IMR-90 (cell line): Measurements from ENCODE around the gene RBMS3. TPM values are rescaled to one million over a fixed set of nuclear protein-coding genes. Genes with fewer than 3 reads are reported as not detected.

Experiments used
- ATAC-seq: fragments of 200-7000 bp; cut with Tn5 transposase; 2 replicates; pipeline ENCODE4 v1.9.1; 2020; ENCODE audit warnings: low read depth, mild to moderate bottlenecking, moderate library complexity
- Bru-seq: library from RNA; stranded (reverse); fragments of 400-500 nt; gene quantifications from one replicate; lab custom pipeline; 2021; lab: Mats Ljungman, UMichigan
- BruChase-seq, 2 experiments: library from RNA; stranded (reverse); fragments of 400-500 nt; gene quantifications; one replicate each; lab custom pipeline; 2021; lab: Mats Ljungman, UMichigan
- BruUV-seq: library from RNA; stranded (reverse); fragments of 400-500 nt; replicated peaks from 2 replicates; lab custom pipeline; 2021; lab: Mats Ljungman, UMichigan
- CTCF ChIA-PET: fragments of 300-600 bp; formaldehyde crosslinking; extraction: SDS; loops from one replicate; lab custom pipeline; 2021; ENCODE audit warnings: antibody characterized with exemption; lab: Yijun Ruan, JAX
- POLR2A ChIA-PET: fragments of 300-600 bp; sonication (Branson Sonifier 250); formaldehyde crosslinking; loops from one replicate; lab custom pipeline; 2022; ENCODE audit warnings: antibody characterized with exemption; ENCODE audit not compliant: unreplicated experiment; lab: Charles Lee
- DNase-seq: peaks from one replicate; pipeline ENCODE4 v3.0.0; 2013
- H2AFZ ChIP-seq: replicated peaks from 2 replicates; pipeline ENCODE3; 2013; ENCODE audit warnings: low read length, mild to moderate bottlenecking; ENCODE audit not compliant: poor library complexity
- H2AK5ac ChIP-seq: 2 replicates; pipeline ENCODE4 v1.6.1; 2013; ENCODE audit warnings: low read depth, low read length, inconsistent platforms
- H2AK9ac ChIP-seq: replicated peaks from 2 replicates; pipeline ENCODE3; 2013; ENCODE audit warnings: mild to moderate bottlenecking, low read depth, low read length, moderate library complexity; ENCODE audit not compliant: poor library complexity
- H2BK120ac ChIP-seq: 2 replicates; pipeline ENCODE4 v1.6.1; 2013; ENCODE audit warnings: low read depth, low read length, inconsistent platforms
- H2BK15ac ChIP-seq: 3 replicates; pipeline ENCODE4 v1.6.1; 2013; ENCODE audit warnings: low read depth, low read length, inconsistent platforms
- H2BK20ac ChIP-seq: 2 replicates; pipeline ENCODE4 v1.6.1; 2013; ENCODE audit warnings: low read depth, mild to moderate bottlenecking, inconsistent platforms, low read length, moderate library complexity
- H2BK5ac ChIP-seq: 2 replicates; pipeline ENCODE4 v1.6.1; 2013; ENCODE audit warnings: mild to moderate bottlenecking, low read depth, low read length, inconsistent platforms; ENCODE audit not compliant: poor library complexity, severe bottlenecking
- H3K14ac ChIP-seq: replicated peaks from 2 replicates; pipeline ENCODE4 v1.6.1; 2013; ENCODE audit warnings: low read depth, low read length, inconsistent platforms
- H3K18ac ChIP-seq: 2 replicates; pipeline ENCODE4 v1.6.1; 2013; ENCODE audit warnings: low read depth, low read length, control low read depth
- H3K23ac ChIP-seq: 2 replicates; pipeline ENCODE4 v1.6.1; 2013; ENCODE audit warnings: low read depth, low read length, inconsistent platforms
- H3K27ac ChIP-seq: 2 replicates; pipeline ENCODE4 v1.5.1; 2013; ENCODE audit warnings: mild to moderate bottlenecking, control low read depth, low read length; ENCODE audit not compliant: insufficient read depth
- H3K27me3 ChIP-seq: 2 replicates; pipeline ENCODE4 v1.6.1; 2013; ENCODE audit warnings: low read length; ENCODE audit not compliant: control insufficient read depth, insufficient read depth
- H3K36me3 ChIP-seq: 2 replicates; pipeline ENCODE4 v1.6.1; 2013; ENCODE audit warnings: low read length, mixed read lengths; ENCODE audit not compliant: control insufficient read depth, insufficient read depth
- H3K4ac ChIP-seq: 2 replicates; pipeline ENCODE4 v1.6.1; 2013; ENCODE audit warnings: low read depth, low read length, inconsistent platforms
- H3K4me1 ChIP-seq: 2 replicates; pipeline ENCODE4 v1.6.1; 2013; ENCODE audit warnings: low read length, mixed read lengths; ENCODE audit not compliant: control insufficient read depth, insufficient read depth
- H3K4me2 ChIP-seq: 2 replicates; pipeline ENCODE4 v1.6.1; 2013; ENCODE audit warnings: low read depth, mild to moderate bottlenecking, control low read depth, low read length, moderate library complexity
- H3K4me3 ChIP-seq: 2 replicates; pipeline ENCODE4 v1.5.1; 2013; ENCODE audit warnings: low read depth, mild to moderate bottlenecking, control low read depth, low read length, moderate library complexity; ENCODE audit not compliant: insufficient read depth
- H3K56ac ChIP-seq: 2 replicates; pipeline ENCODE4 v1.6.1; 2013; ENCODE audit warnings: low read length, inconsistent platforms; ENCODE audit not compliant: insufficient read depth; ENCODE audit errors: extremely low read depth
- H3K79me1 ChIP-seq, 2 experiments: 2 replicates each; pipeline ENCODE4 v1.6.1; 2013; ENCODE audit warnings: low read length in 2 of 2, inconsistent platforms in 1 of 2, low read depth in 1 of 2
- H3K9ac ChIP-seq: 2 replicates; pipeline ENCODE4 v1.6.1; 2013; ENCODE audit warnings: low read depth, low read length, control low read depth
- H3K9me1 ChIP-seq: 2 replicates; pipeline ENCODE4 v1.6.1; 2013; ENCODE audit warnings: low read length, inconsistent platforms; ENCODE audit not compliant: insufficient read depth
- H3K9me3 ChIP-seq: 2 replicates; pipeline ENCODE4 v1.6.1; 2013; ENCODE audit warnings: low read length; ENCODE audit not compliant: control insufficient read depth, insufficient read depth
- H4K20me1 ChIP-seq: 2 replicates; pipeline ENCODE4 v1.6.1; 2013; ENCODE audit warnings: low read length, inconsistent platforms; ENCODE audit not compliant: insufficient read depth
- H4K5ac ChIP-seq: 2 replicates; pipeline ENCODE4 v1.6.1; 2013; ENCODE audit warnings: mild to moderate bottlenecking, low read depth, low read length, control low read depth
- H4K8ac ChIP-seq, 2 experiments: 2 replicates each; pipeline ENCODE4 v1.6.1; 2013; ENCODE audit warnings: low read depth in 2 of 2, low read length in 2 of 2, control low read depth in 1 of 2, inconsistent platforms in 1 of 2
- H4K91ac ChIP-seq: 2 replicates; pipeline ENCODE4 v1.6.1; 2013; ENCODE audit warnings: low read depth, low read length, inconsistent platforms; ENCODE audit not compliant: insufficient read depth
- BHLHE40 ChIP-seq: fragments of 150-350 bp; IDR thresholded peaks from 2 replicates; pipeline ENCODE4 v1.6.1; 2016; ENCODE audit warnings: mild to moderate bottlenecking, low read depth, low read length
- CEBPB ChIP-seq: IDR thresholded peaks from 2 replicates; pipeline ENCODE4 v1.6.1; 2012; ENCODE audit warnings: low read depth, low read length, improper control_type of control experiment
- CHD1 ChIP-seq: IDR thresholded peaks from 2 replicates; pipeline ENCODE4 v1.6.1; 2012; ENCODE audit warnings: low read depth, low read length, improper control_type of control experiment
- FOS ChIP-seq: fragments of 150-350 bp; IDR thresholded peaks from 2 replicates; pipeline ENCODE4 v1.6.1; 2016; ENCODE audit warnings: low read depth, low read length
- MAFK ChIP-seq: IDR thresholded peaks from 2 replicates; pipeline ENCODE4 v1.6.1; 2012; ENCODE audit warnings: low read depth, low read length, improper control_type of control experiment
- MXI1 ChIP-seq: IDR thresholded peaks from 2 replicates; pipeline ENCODE4 v1.6.1; 2012; ENCODE audit warnings: low read depth, mild to moderate bottlenecking, low read length, moderate library complexity, borderline replicate concordance
- NFE2L2 ChIP-seq: fragments of 150-350 bp; IDR thresholded peaks from 2 replicates; pipeline ENCODE4 v1.6.1; 2016; ENCODE audit warnings: low read depth, mild to moderate bottlenecking, low read length
- POLR2A ChIP-seq: IDR thresholded peaks from 2 replicates; pipeline ENCODE4 v1.6.1; 2012; ENCODE audit warnings: mild to moderate bottlenecking, low read depth, low read length
- RAD21 ChIP-seq: IDR thresholded peaks from 2 replicates; pipeline ENCODE4 v1.6.1; 2012; ENCODE audit warnings: low read length, improper control_type of control experiment
- RCOR1 ChIP-seq: IDR thresholded peaks from 2 replicates; pipeline ENCODE4 v1.6.1; 2012; ENCODE audit warnings: mild to moderate bottlenecking, low read length, improper control_type of control experiment; ENCODE audit not compliant: insufficient replicate concordance
- RFX5 ChIP-seq: IDR thresholded peaks from 2 replicates; pipeline ENCODE4 v1.8.0; 2012; ENCODE audit warnings: low read depth, mild to moderate bottlenecking, low read length, moderate library complexity
- SMC3 ChIP-seq: fragments of 150-350 bp; IDR thresholded peaks from 2 replicates; pipeline ENCODE4 v1.6.1; 2016; ENCODE audit warnings: low read depth, mild to moderate bottlenecking, antibody characterized with exemption, low read length, moderate library complexity
- WGBS, 2 experiments: methylation state at CpG; one replicate each; pipeline versions ENCODE4 v1.1.5 to v1.1.7; 2013; ENCODE audit warnings: missing lambda C conversion rate in 2 of 2; ENCODE audit not compliant: insufficient read length in 1 of 2; ENCODE audit errors: extremely low coverage in 2 of 2; 5-methylcytosine and 5-hydroxymethylcytosine counted together
- dilution Hi-C: fragments of 300-500 bp; cut with HindIII; formaldehyde crosslinking; loops from one replicate; pipeline ENCODE4 v1.14.3; 2018; ENCODE audit warnings: low sequenced_read_pairs; ENCODE audit not compliant: unreplicated experiment
- in situ Hi-C: fragments of 300-500 bp; cut with MboI; formaldehyde crosslinking; loops from 3 replicates; pipeline ENCODE4 v1.14.3; 2019; ENCODE audit warnings: low sequenced_read_pairs, inconsistent platforms, mixed read lengths
- intact Hi-C: fragments of 100-400 bp; cut with micrococcal nuclease; formaldehyde crosslinking; loops from 2 replicates; pipeline ENCODE4 v1.10.0; 2022
- long read RNA-seq: library from polyadenylated mRNA; unstranded; transcript quantifications from one replicate; pipeline ENCODE4 v2.0.0, GENCODE V29; 2021; ENCODE audit not compliant: unreplicated experiment
- polyA plus RNA-seq, 3 experiments: library from polyadenylated mRNA; depleted of rRNA; stranded (reverse); fragments of >200 nt; gene quantifications; 2 replicates each; pipeline ENCODE4 v1.2.3, GENCODE V29; 2012; ENCODE audit warnings: low replicate concordance in 1 of 3
- total RNA-seq: library from RNA; depleted of rRNA; stranded (reverse); fragments of >200 nt; gene quantifications from 2 replicates; pipeline ENCODE4 v1.2.3, GENCODE V29; 2012; rRNA removed
- TF ChIP-seq, protein P1 (sequence below): fragments of 150-350 bp; IDR thresholded peaks from 2 replicates; pipeline ENCODE4 v1.6.1; 2016; ENCODE audit warnings: low read depth, mild to moderate bottlenecking, low read length, moderate library complexity, borderline replicate concordance
- TF ChIP-seq, protein P2 (sequence below): fragments of 150-350 bp; IDR thresholded peaks from 2 replicates; pipeline ENCODE4 v1.6.1; 2017; ENCODE audit warnings: mild to moderate bottlenecking, antibody characterized with exemption, low read length, low read depth

RBMS3 gene
- total RNA-seq (110 and 127 TPM in 2 replicates), polyA plus RNA-seq (2012; rRNA removed) (15.2 and 17.1 TPM in 2 replicates), Bru-seq, nascent RNA (percentile 86 among the genes with signal in this experiment), BruChase-seq, experiment 1, labeled RNA remaining after a 6-hour chase (percentile 62 among the genes with signal in this experiment), BruChase-seq, experiment 2, labeled RNA remaining after a 2-hour chase (percentile 74 among the genes with signal in this experiment)
- 4.3 and 5.0 TPM in 2 replicates for polyA plus RNA-seq (2012; cell fraction: cytosol; rRNA removed)
- 10.2 and 28.8 TPM in 2 replicates for polyA plus RNA-seq (2012; cell fraction: nucleus; rRNA removed; ENCODE audit: low replicate concordance)
- long read RNA-seq, partial matches to known transcripts: 7 of 28 reads
- long read RNA-seq, other reads (novel, unspliced or antisense): 14 of 28 reads

DNA sequence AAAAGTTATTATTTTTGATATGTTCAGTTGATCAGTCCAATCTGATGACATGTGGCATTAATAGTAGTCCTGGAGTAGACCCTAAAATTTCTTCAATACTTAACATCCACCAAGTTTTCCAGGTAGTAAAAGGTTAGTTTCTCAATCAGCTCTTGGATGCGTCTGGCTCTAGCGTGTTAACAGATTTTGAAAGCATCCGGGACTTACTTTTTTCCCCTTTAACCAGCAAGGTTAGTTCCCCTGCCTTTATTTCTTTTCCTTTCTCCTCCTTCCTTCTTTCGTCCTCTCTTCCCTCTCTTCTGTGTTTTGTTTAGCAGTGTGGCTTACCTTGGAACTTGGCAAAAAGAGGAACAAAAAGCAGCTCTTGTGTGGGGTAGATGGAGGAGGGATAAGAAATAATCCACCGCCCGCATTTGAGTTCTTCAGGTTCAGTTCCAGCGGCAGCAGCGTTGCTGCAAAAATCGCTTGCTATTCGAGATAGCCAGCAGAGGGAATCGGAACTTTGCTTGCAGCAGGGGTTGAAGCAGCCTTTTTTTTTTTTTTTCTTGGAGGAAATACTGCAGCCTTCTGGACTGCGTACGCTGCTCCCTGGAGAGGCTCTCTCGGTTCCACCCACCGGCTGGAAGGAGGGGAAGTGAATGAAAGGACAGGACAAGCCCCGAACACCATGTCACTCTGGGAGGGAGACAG, at the start of gene RBMS3:
RBMS3 (plus strand) TSS at position 668 of the 690 bp plus-strand sequence.
- Histone ChIP-seq H3K14ac (peak within 1 kb of the TSS; percentile 100), H2BK120ac (peak within 1 kb of the TSS; percentile 100), H3K9me3 (no peaks in the 10 kb centered on the region), H2AK5ac (peak within 1 kb of the TSS; percentile 41), H3K4ac (peak within 1 kb of the TSS; percentile 99), H2AK9ac (peak within 1 kb of the TSS; percentile 80), H4K91ac (peak within 1 kb of the TSS; percentile 100), H3K27ac (peak within 1 kb of the TSS; percentile 95), H3K23ac (peak within 1 kb of the TSS; percentile 99), H4K5ac (peak within 1 kb of the TSS; percentile 95), H3K4me2 (peak within 1 kb of the TSS; percentile 95), H2BK20ac (peak within 1 kb of the TSS; percentile 98), H3K79me1 (peaks cover 12 to 33% of the 10 kb centered on the region in 2 experiments), H3K4me3 (peak within 1 kb of the TSS; percentile 91), H4K20me1 (no peaks in the 10 kb centered on the region), H3K18ac (peak within 1 kb of the TSS; percentile 98), H2BK15ac (peak within 1 kb of the TSS; percentile 99), H3K56ac (peak within 1 kb of the TSS; percentile 100), H2BK5ac (peak within 1 kb of the TSS; percentile 99), H3K27me3 (no peaks in the 10 kb centered on the region), H2AFZ (peak within 1 kb of the TSS; percentile 84), H4K8ac (peak within 1 kb of the TSS; percentile 93 to 95), H3K9ac (peak within 1 kb of the TSS; percentile 99), H3K9me1 (peaks cover 5% of the 10 kb centered on the region; the same call in 1 of the 2 replicates), H3K36me3 (no peaks in the 10 kb centered on the region), H3K4me1 (peaks cover 7% of the 10 kb centered on the region)
- in situ Hi-C loops: loop anchor here (10.0 kb wide), 2 partner anchors 366 to 484 kb away; no protein-coding TSS in a partner anchor
- DNase-seq (peak; percentile 97), ATAC-seq (peak; percentile 82)
- ChIA-PET CTCF (interaction anchor here (0.6 to 1.5 kb wide), 18 partner anchors 12 to 565 kb away, joined by 3 to 9 read pairs (median 3); no protein-coding TSS in a partner anchor), POLR2A (no interaction called here)
- BruUV-seq: no TSS peak
- intact Hi-C loops: loop anchor here (1.0 to 10.0 kb wide), 17 partner anchors 94 to 917 kb away; no protein-coding TSS in a partner anchor
- WGBS, 2 experiments: no CpG with 5 or more reads among the region's 16 CpGs
- dilution Hi-C loops: no loop called here
- TF ChIP-seq BHLHE40 (no peak), NFE2L2 (no peak), RFX5 (no peak), CEBPB (no peak), FOS (no peak), MAFK (0 out of 2 replicates have a peak, but pooled peaks have one; percentile 6), RCOR1 (peak; percentile 44), MXI1 (0 out of 2 replicates have a peak, but pooled peaks have one; percentile 23), SMC3 (peak; percentile 67), RAD21 (peak; percentile 73), CHD1 (no peak; the same call in 1 of the 2 replicates), POLR2A (peak; percentile 79; the same call in 1 of the 2 replicates)
- TF ChIP-seq, protein P1, sequence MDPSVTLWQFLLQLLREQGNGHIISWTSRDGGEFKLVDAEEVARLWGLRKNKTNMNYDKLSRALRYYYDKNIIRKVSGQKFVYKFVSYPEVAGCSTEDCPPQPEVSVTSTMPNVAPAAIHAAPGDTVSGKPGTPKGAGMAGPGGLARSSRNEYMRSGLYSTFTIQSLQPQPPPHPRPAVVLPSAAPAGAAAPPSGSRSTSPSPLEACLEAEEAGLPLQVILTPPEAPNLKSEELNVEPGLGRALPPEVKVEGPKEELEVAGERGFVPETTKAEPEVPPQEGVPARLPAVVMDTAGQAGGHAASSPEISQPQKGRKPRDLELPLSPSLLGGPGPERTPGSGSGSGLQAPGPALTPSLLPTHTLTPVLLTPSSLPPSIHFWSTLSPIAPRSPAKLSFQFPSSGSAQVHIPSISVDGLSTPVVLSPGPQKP: no peak
- TF ChIP-seq, protein P2, sequence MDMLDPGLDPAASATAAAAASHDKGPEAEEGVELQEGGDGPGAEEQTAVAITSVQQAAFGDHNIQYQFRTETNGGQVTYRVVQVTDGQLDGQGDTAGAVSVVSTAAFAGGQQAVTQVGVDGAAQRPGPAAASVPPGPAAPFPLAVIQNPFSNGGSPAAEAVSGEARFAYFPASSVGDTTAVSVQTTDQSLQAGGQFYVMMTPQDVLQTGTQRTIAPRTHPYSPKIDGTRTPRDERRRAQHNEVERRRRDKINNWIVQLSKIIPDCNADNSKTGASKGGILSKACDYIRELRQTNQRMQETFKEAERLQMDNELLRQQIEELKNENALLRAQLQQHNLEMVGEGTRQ: no peak
